Activated T-helper 1 cell treated with anti-CD3 and anti-CD28 coated beads, Interleukin-12 subunit alpha, Interleukin-12 subunit beta, Interleukin-2, Interleukin-4 antibody, amounts not matched to agents 30 ng/mL and 10 ng/mL and 1 ng/mL, durations not matched to agents 14 hours and 24 hours and 36 hours (primary cell): ENCODE measurements around the gene ABHD12. TPM values are rescaled to one million over a fixed set of nuclear protein-coding genes. Genes with fewer than 3 reads are reported as not detected.

Experiments
- DNase-seq: peaks from one replicate; pipeline ENCODE4 v3.0.0; 2021; ENCODE audit warnings: low spot score
- H3K27ac Mint-ChIP-seq: one replicate; pipeline ENCODE4 v1.8.0; 2021; ENCODE audit warnings: mild to moderate bottlenecking, mixed read lengths
- H3K27me3 Mint-ChIP-seq: one replicate; pipeline ENCODE4 v1.8.0; 2022; ENCODE audit warnings: mild to moderate bottlenecking, moderate library complexity, mixed read lengths; ENCODE audit not compliant: insufficient read depth
- H3K36me3 Mint-ChIP-seq: one replicate; pipeline ENCODE4 v1.8.0; 2021; ENCODE audit warnings: low read depth, mixed read lengths
- H3K4me1 Mint-ChIP-seq: one replicate; pipeline ENCODE4 v1.8.0; 2021; ENCODE audit warnings: low read depth, mixed read lengths
- H3K4me3 Mint-ChIP-seq: one replicate; pipeline ENCODE4 v1.8.0; 2021; ENCODE audit warnings: mild to moderate bottlenecking, moderate library complexity, mixed read lengths
- H3K9me3 Mint-ChIP-seq: one replicate; pipeline ENCODE4 v1.8.0; 2021; ENCODE audit warnings: mixed read lengths
- intact Hi-C: fragments of 100-400 bp; cut with micrococcal nuclease; formaldehyde crosslinking; loops from one replicate; pipeline ENCODE4 v1.15.1; 2024
- total RNA-seq: library from RNA; stranded (reverse); gene quantifications from 2 replicates; pipeline ENCODE4 v1.2.3, GENCODE V29; 2022

Gene ABHD12
- total RNA-seq, 1 donor from 2014 or later: 37.6 TPM

- DNase-seq: no peak
- intact Hi-C loops: no loop called here
Observed at GRCh38 chr20:25259358-25259757, 131.3 kb downstream of the ABHD12 start.

GRCh38 chr20:25258828-25259227, 131.8 kb downstream of the ABHD12 start:
- Mint-ChIP-seq H3K9me3 (no peaks in the 10 kb centered on the region), H3K27me3 (no peaks in the 10 kb centered on the region), H3K4me3 (no peak overlapping the region), H3K27ac (no peak overlapping the region), H3K36me3 (peaks cover 30% of the 10 kb centered on the region), H3K4me1 (peaks cover 22% of the 10 kb centered on the region)
- DNase-seq: no peak
- intact Hi-C loops: no loop called here

More at GRCh38 chr20:25259358-25259757, 131.3 kb downstream of the ABHD12 start:
- Mint-ChIP-seq H3K4me1 (peaks cover 22% of the 10 kb centered on the region), H3K27me3 (no peaks in the 10 kb centered on the region), H3K36me3 (peaks cover 32% of the 10 kb centered on the region), H3K4me3 (no peak overlapping the region), H3K9me3 (no peaks in the 10 kb centered on the region), H3K27ac (no peak overlapping the region)

GRCh38 chr20:25258476-25258805, 132.2 kb downstream of the ABHD12 start:
- intact Hi-C loops: no loop called here

GRCh38 chr20:25257756-25258475, 132.7 kb downstream of the ABHD12 start:
- no peaks in the 10 kb centered on the region for H3K27me3 Mint-ChIP-seq
- H3K27ac Mint-ChIP-seq: no peak overlapping the region
- no peak for DNase-seq
- H3K9me3 Mint-ChIP-seq: no peaks in the 10 kb centered on the region
- intact Hi-C loops: no loop called here
- H3K4me3 Mint-ChIP-seq: no peak overlapping the region
- peaks cover 22% of the 10 kb centered on the region for H3K4me1 Mint-ChIP-seq
- peaks cover 27% of the 10 kb centered on the region for H3K36me3 Mint-ChIP-seq

More at GRCh38 chr20:25258476-25258805, 132.2 kb downstream of the ABHD12 start:
- Mint-ChIP-seq H3K9me3 (no peaks in the 10 kb centered on the region), H3K4me3 (no peak overlapping the region), H3K27me3 (no peaks in the 10 kb centered on the region), H3K4me1 (peaks cover 22% of the 10 kb centered on the region), H3K36me3 (peaks cover 30% of the 10 kb centered on the region), H3K27ac (no peak overlapping the region)
- no peak for DNase-seq

GRCh38 chr20:25257130-25257529, 133.5 kb downstream of the ABHD12 start:
- no peak for DNase-seq
- no peaks in the 10 kb centered on the region for H3K9me3 Mint-ChIP-seq
- intact Hi-C loops: no loop called here
- H3K4me3 Mint-ChIP-seq: no peak overlapping the region
- H3K36me3 Mint-ChIP-seq: peaks cover 25% of the 10 kb centered on the region
- H3K27ac Mint-ChIP-seq: no peak overlapping the region
- no peaks in the 10 kb centered on the region for H3K27me3 Mint-ChIP-seq
- H3K4me1 Mint-ChIP-seq: peaks cover 25% of the 10 kb centered on the region

GRCh38 chr20:25256226-25256859, 134.3 kb downstream of the ABHD12 start:
- H3K36me3 Mint-ChIP-seq: peaks cover 19% of the 10 kb centered on the region
- no peaks in the 10 kb centered on the region for H3K9me3 Mint-ChIP-seq
- H3K4me3 Mint-ChIP-seq: no peak overlapping the region
- H3K4me1 Mint-ChIP-seq: peaks cover 32% of the 10 kb centered on the region
- H3K27ac Mint-ChIP-seq: no peak overlapping the region
- intact Hi-C loops: no loop called here
- no peaks in the 10 kb centered on the region for H3K27me3 Mint-ChIP-seq
- DNase-seq: no peak

GRCh38 chr20:25254986-25255680, 135.5 kb downstream of the ABHD12 start:
- no peaks in the 10 kb centered on the region for H3K9me3 Mint-ChIP-seq
- peaks cover 10% of the 10 kb centered on the region for H3K36me3 Mint-ChIP-seq
- DNase-seq: no peak
- H3K27ac Mint-ChIP-seq: no peak overlapping the region
- intact Hi-C loops: no loop called here
- H3K4me3 Mint-ChIP-seq: no peak overlapping the region
- peaks cover 36% of the 10 kb centered on the region for H3K4me1 Mint-ChIP-seq
- H3K27me3 Mint-ChIP-seq: no peaks in the 10 kb centered on the region

- no peak overlapping the region for H3K27ac Mint-ChIP-seq
Observed at GRCh38 chr20:25254571-25254970, 136.1 kb downstream of the ABHD12 start.

GRCh38 chr20:25253606-25254275, 136.9 kb downstream of the ABHD12 start:
- Mint-ChIP-seq H3K4me3 (no peak overlapping the region), H3K27ac (no peak overlapping the region), H3K4me1 (peaks cover 36% of the 10 kb centered on the region), H3K27me3 (no peaks in the 10 kb centered on the region), H3K36me3 (peaks cover 2% of the 10 kb centered on the region), H3K9me3 (no peaks in the 10 kb centered on the region)
- intact Hi-C loops: no loop called here
- DNase-seq: no peak

More at GRCh38 chr20:25254571-25254970, 136.1 kb downstream of the ABHD12 start:
- intact Hi-C loops: no loop called here
- no peaks in the 10 kb centered on the region for H3K9me3 Mint-ChIP-seq
- no peaks in the 10 kb centered on the region for H3K27me3 Mint-ChIP-seq
- peaks cover 6% of the 10 kb centered on the region for H3K36me3 Mint-ChIP-seq
- DNase-seq: no peak
- peaks cover 34% of the 10 kb centered on the region for H3K4me1 Mint-ChIP-seq
- no peak overlapping the region for H3K4me3 Mint-ChIP-seq

- H3K4me1 Mint-ChIP-seq: peaks cover 36% of the 10 kb centered on the region
- H3K4me3 Mint-ChIP-seq: no peak overlapping the region
- no peaks in the 10 kb centered on the region for H3K9me3 Mint-ChIP-seq
- H3K36me3 Mint-ChIP-seq: peaks cover 2% of the 10 kb centered on the region
- no peak for DNase-seq
- H3K27ac Mint-ChIP-seq: no peak overlapping the region
- no peaks in the 10 kb centered on the region for H3K27me3 Mint-ChIP-seq
- intact Hi-C loops: no loop called here
Observed at GRCh38 chr20:25252686-25253421, 137.8 kb downstream of the ABHD12 start.

GRCh38 chr20:25252230-25252651, 138.4 kb downstream of the ABHD12 start:
- intact Hi-C loops: no loop called here
- Mint-ChIP-seq H3K27me3 (no peaks in the 10 kb centered on the region), H3K9me3 (no peaks in the 10 kb centered on the region), H3K4me1 (peaks cover 36% of the 10 kb centered on the region), H3K27ac (no peak overlapping the region), H3K36me3 (peaks cover 2% of the 10 kb centered on the region), H3K4me3 (no peak overlapping the region)
- DNase-seq: no peak

- Mint-ChIP-seq H3K4me3 (no peak overlapping the region), H3K27ac (no peak overlapping the region), H3K36me3 (peaks cover 2% of the 10 kb centered on the region), H3K27me3 (no peaks in the 10 kb centered on the region), H3K9me3 (no peaks in the 10 kb centered on the region), H3K4me1 (peaks cover 42% of the 10 kb centered on the region)
- no peak for DNase-seq
- intact Hi-C loops: no loop called here
Observed at GRCh38 chr20:25251558-25251957, 139.1 kb downstream of the ABHD12 start.
